H1 (cell line): ENCODE measurements around the gene DHDH. TPM values are rescaled to one million over a fixed set of nuclear protein-coding genes. Genes with fewer than 3 reads are reported as not detected.

Source experiments
- BACH1 ChIP-seq: IDR thresholded peaks from 2 replicates; pipeline ENCODE4 v1.6.1; 2012; ENCODE audit warnings: low read length, improper control_type of control experiment
- CBX5 ChIP-seq: fragments of 300-800, 300-1000 bp; sonication (generic); IDR thresholded peaks from 2 replicates; pipeline ENCODE4 v1.7.1; 2016; ENCODE audit warnings: antibody characterized with exemption, low read length, low read depth
- EP300 ChIP-seq, 2 experiments: IDR thresholded peaks; 1 replicate in 1 of 2; 2 replicates in 1 of 2; pipeline ENCODE4 v1.6.1; 2011 to 2012; ENCODE audit warnings: low read depth in 2 of 2, low read length in 2 of 2, mild to moderate bottlenecking in 2 of 2, borderline replicate concordance in 1 of 2, inconsistent platforms in 1 of 2, moderate library complexity in 1 of 2
- EZH2 ChIP-seq: fragments of 200-600 bp; sonication (generic); IDR thresholded peaks from 2 replicates; pipeline ENCODE4 v1.7.1; 2012; ENCODE audit warnings: low read depth, mild to moderate bottlenecking, moderate library complexity, low read length, inconsistent platforms; ENCODE audit not compliant: severe bottlenecking
- GABPA ChIP-seq: IDR thresholded peaks from 2 replicates; pipeline ENCODE4 v1.6.1; 2011; ENCODE audit warnings: mild to moderate bottlenecking, low read length, moderate library complexity, borderline replicate concordance; ENCODE audit not compliant: insufficient read depth
- GTF2F1 ChIP-seq: IDR thresholded peaks from 2 replicates; pipeline ENCODE4 v1.6.1; 2012; ENCODE audit warnings: low read depth, low read length, improper control_type of control experiment, borderline replicate concordance
- HDAC2 ChIP-seq, 2 experiments: fragments of 300-600 bp in 1 of 2; sonication (generic) in 1 of 2; IDR thresholded peaks; 2 replicates each; pipeline ENCODE4 v1.6.1; 2011 to 2012; ENCODE audit warnings: low read depth in 2 of 2, low read length in 2 of 2, mild to moderate bottlenecking in 2 of 2, moderate library complexity in 2 of 2, borderline replicate concordance in 1 of 2, inconsistent platforms in 1 of 2
- NANOG ChIP-seq: IDR thresholded peaks from 2 replicates; pipeline ENCODE4 v1.6.1; 2011; ENCODE audit warnings: low read length, low read depth, mild to moderate bottlenecking, inconsistent platforms; ENCODE audit not compliant: insufficient read depth, poor library complexity, severe bottlenecking
- PHF8 ChIP-seq: fragments of 200-600 bp; sonication (generic); conservative IDR thresholded peaks from 2 replicates; pipeline ENCODE4 v1.7.1; 2012; ENCODE audit warnings: low read depth, mild to moderate bottlenecking, inconsistent platforms, low read length, moderate library complexity
- POLR2A ChIP-seq, 2 experiments: IDR thresholded peaks; 1 replicate in 1 of 2; 2 replicates in 1 of 2; pipeline ENCODE4 v1.6.1; 2011; ENCODE audit warnings: low read depth in 2 of 2, low read length in 2 of 2, mild to moderate bottlenecking in 2 of 2; ENCODE audit errors: control extremely low read depth in 1 of 2
- RBBP5 ChIP-seq: IDR thresholded peaks from 2 replicates; pipeline ENCODE4 v1.7.1; 2012; ENCODE audit warnings: low read depth, mild to moderate bottlenecking, inconsistent platforms, low read length, moderate library complexity, borderline replicate concordance
- SIN3A ChIP-seq, 2 experiments: IDR thresholded peaks in 1 of 2; conservative IDR thresholded peaks in 1 of 2; 2 replicates each; pipeline ENCODE4 v1.6.1; 2011 to 2012; ENCODE audit warnings: low read length in 2 of 2, improper control_type of control experiment in 1 of 2, low read depth in 1 of 2, mild to moderate bottlenecking in 1 of 2
- SP1 ChIP-seq: IDR thresholded peaks from 2 replicates; pipeline ENCODE4 v1.6.1; 2011; ENCODE audit warnings: low read depth, low read length
- SP2 ChIP-seq: IDR thresholded peaks from 2 replicates; pipeline ENCODE4 v1.6.1; 2012; ENCODE audit warnings: mild to moderate bottlenecking, low read length, inconsistent platforms
- TAF1 ChIP-seq: IDR thresholded peaks from 2 replicates; pipeline ENCODE4 v1.6.1; 2011; ENCODE audit warnings: mild to moderate bottlenecking, low read depth, low read length
- TAF7 ChIP-seq: optimal IDR thresholded peaks from 2 replicates; pipeline ENCODE3; 2011; ENCODE audit warnings: low read depth, mild to moderate bottlenecking, inconsistent platforms, low read length, moderate library complexity, borderline replicate concordance
- TCF12 ChIP-seq: IDR thresholded peaks from 2 replicates; pipeline ENCODE4 v1.6.1; 2011; ENCODE audit warnings: low read depth, mild to moderate bottlenecking, low read length
- polyA plus RNA-seq, 7 experiments: library from polyadenylated mRNA; depleted of rRNA in 3 of 7; stranded (reverse) in 5 of 7; unstranded in 2 of 7; fragments of >200 nt in 5 of 7; fragments of 200-250 nt in 2 of 7; gene quantifications; 1 replicate in 5 of 7; 2 replicates in 1 of 7; 4 replicates in 1 of 7; pipeline versions ENCODE4 v1.2.1 to v1.2.3, GENCODE V29; 2011 to 2013; ENCODE audit warnings: missing spikeins in 2 of 7, mixed read lengths in 2 of 7
- total RNA-seq: library from RNA; stranded (reverse); fragmentation: NEBNext Ultra II Directional; extraction: Animal tissue kit (Norgen Biotek cat#: 25700); gene quantifications from 2 replicates; pipeline ENCODE4 v1.2.1, GENCODE V29; 2021
- TF ChIP-seq, protein P1 (sequence below), 3 experiments: IDR thresholded peaks; 1 replicate in 2 of 3; 2 replicates in 1 of 3; pipeline versions ENCODE4 v1.5.1 to v1.6.1; 2011; ENCODE audit warnings: low read length in 3 of 3, mild to moderate bottlenecking in 3 of 3, inconsistent platforms in 2 of 3, low read depth in 1 of 3, moderate library complexity in 1 of 3; ENCODE audit not compliant: insufficient read depth in 1 of 3; ENCODE audit errors: control extremely low read depth in 1 of 3
- TF ChIP-seq, protein P2 (sequence below): IDR thresholded peaks from 2 replicates; pipeline ENCODE4 v1.6.1; 2011; ENCODE audit warnings: low read length, improper control_type of control experiment

The DHDH gene
- total and polyA plus RNA-seq, 2 of the 8 experiments (the other 6 are each of a cell fraction or from before 2014, with no cell fraction given), result 2.2 to 2.8 TPM

DNA sequence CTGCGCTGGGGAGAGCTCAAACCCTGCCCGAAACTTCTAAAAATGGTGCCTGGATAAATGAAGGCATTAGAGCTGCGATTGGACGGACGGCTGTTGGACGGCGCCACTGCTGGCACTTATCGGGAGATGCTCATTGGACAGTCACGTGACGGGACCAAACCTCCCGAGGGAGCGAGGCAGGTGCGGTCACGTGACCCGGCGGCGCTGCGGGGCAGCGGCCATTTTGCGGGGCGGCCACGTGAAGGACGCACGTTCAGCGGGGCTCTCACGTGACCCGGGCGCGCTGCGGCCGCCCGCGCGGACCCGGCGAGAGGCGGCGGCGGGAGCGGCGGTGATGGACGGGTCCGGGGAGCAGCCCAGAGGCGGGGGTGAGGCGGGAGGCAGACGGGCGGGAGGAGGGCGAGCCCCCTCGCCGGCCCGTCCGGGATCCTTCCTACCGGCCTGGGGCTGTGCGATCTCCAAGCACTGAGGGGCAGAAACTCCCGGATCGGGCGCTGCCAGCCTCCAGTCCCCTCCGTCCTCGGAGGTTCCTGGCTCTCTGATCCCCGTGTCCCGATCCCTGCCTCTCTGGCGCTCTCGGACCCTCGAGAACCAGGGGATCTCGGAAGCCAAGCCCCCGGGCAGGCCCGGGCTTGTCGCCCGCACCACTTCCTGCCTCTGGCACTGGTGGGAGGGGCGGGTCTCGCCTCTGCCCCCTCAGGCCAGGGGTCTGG, 21.3 kb downstream of the DHDH start, which contains the start of gene BAX (continued):
- peak in 1 of 2 experiments; percentile 64; a peak in 1 of 3 replicates for TF ChIP-seq EP300 (IDR thresholded peaks at IDR 0.05; ENCODE audit: borderline replicate concordance in 1 of 2, low read depth in 2 of 2, low read length in 2 of 2)
- TF ChIP-seq GABPA, result no peak
- no peak for TF ChIP-seq SP2
- TF ChIP-seq TAF7, result peak; percentile 13
- TF ChIP-seq SIN3A (conservative IDR thresholded peaks at IDR 0.05 in 1 of 2, IDR thresholded peaks at IDR 0.05 in 1 of 2; ENCODE audit: low read depth in 1 of 2, low read length in 2 of 2), result peak; percentile 60 to 97; a peak in 2 of 4 replicates
- TF ChIP-seq NANOG, result peak; percentile 65
- TF ChIP-seq, protein P1, sequence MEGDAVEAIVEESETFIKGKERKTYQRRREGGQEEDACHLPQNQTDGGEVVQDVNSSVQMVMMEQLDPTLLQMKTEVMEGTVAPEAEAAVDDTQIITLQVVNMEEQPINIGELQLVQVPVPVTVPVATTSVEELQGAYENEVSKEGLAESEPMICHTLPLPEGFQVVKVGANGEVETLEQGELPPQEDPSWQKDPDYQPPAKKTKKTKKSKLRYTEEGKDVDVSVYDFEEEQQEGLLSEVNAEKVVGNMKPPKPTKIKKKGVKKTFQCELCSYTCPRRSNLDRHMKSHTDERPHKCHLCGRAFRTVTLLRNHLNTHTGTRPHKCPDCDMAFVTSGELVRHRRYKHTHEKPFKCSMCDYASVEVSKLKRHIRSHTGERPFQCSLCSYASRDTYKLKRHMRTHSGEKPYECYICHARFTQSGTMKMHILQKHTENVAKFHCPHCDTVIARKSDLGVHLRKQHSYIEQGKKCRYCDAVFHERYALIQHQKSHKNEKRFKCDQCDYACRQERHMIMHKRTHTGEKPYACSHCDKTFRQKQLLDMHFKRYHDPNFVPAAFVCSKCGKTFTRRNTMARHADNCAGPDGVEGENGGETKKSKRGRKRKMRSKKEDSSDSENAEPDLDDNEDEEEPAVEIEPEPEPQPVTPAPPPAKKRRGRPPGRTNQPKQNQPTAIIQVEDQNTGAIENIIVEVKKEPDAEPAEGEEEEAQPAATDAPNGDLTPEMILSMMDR (IDR thresholded peaks at IDR 0.05; ENCODE audit: control extremely low read depth in 1 of 3, insufficient read depth in 1 of 3, low read depth in 1 of 3, low read length in 3 of 3), result peak; percentile 6 to 15 (median 8); a peak in 2 of 4 replicates
- TF ChIP-seq, protein P2, sequence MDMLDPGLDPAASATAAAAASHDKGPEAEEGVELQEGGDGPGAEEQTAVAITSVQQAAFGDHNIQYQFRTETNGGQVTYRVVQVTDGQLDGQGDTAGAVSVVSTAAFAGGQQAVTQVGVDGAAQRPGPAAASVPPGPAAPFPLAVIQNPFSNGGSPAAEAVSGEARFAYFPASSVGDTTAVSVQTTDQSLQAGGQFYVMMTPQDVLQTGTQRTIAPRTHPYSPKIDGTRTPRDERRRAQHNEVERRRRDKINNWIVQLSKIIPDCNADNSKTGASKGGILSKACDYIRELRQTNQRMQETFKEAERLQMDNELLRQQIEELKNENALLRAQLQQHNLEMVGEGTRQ, result peak; percentile 100
- TF ChIP-seq HDAC2 (IDR thresholded peaks at IDR 0.05; ENCODE audit: borderline replicate concordance in 1 of 2, low read depth in 2 of 2, low read length in 2 of 2), result peak in 1 of 2 experiments; percentile 17; a peak in 1 of 4 replicates
- no peak for TF ChIP-seq EZH2
- TF ChIP-seq SP1, result peak; percentile 44; the same call in 1 of the 2 replicates
- TF ChIP-seq BACH1, result no peak
- TF ChIP-seq TAF1, result peak; percentile 73
- TF ChIP-seq RBBP5, result 0 out of 2 replicates have a peak, but pooled peaks have one; percentile 43
- TF ChIP-seq CBX5, result no peak
- TF ChIP-seq TCF12, result no peak
- peak; percentile 94 for TF ChIP-seq GTF2F1
- peak in 1 of 2 experiments; percentile 85; a peak in 2 of 3 replicates for TF ChIP-seq POLR2A (IDR thresholded peaks at IDR 0.05; ENCODE audit: control extremely low read depth in 1 of 2, low read depth in 2 of 2, low read length in 2 of 2)
- peak; percentile 77 for TF ChIP-seq PHF8
